ENCODE results near the gene PRR33.
A peak's percentile ranks its signal among the peaks of the same experiment; 100 is the strongest.
"Not testable (repeated sequence)": the region's sequence is repeated elsewhere in the genome, so short reads cannot be mapped to it uniquely, and the experiment has no call there.

The PRR33 gene

GRCh38 chr11:1889224-1889930 lies 2.3 kb downstream of the PRR33 start:
- DNase-seq (ENCODE audit: low spot score) = no peak

GRCh38 chr11:1888811-1889210 lies 2.9 kb downstream of the PRR33 start:
- DNase-seq (ENCODE audit: low spot score) = no peak

GRCh38 chr11:1888347-1888753 lies 3.3 kb downstream of the PRR33 start:
- DNase-seq (ENCODE audit: low spot score) = no peak

GRCh38 chr11:1887451-1888346 lies 4.0 kb downstream of the PRR33 start:
- DNase-seq (ENCODE audit: low spot score) = no peak

GRCh38 chr11:1886551-1886950 lies 5.1 kb downstream of the PRR33 start:
- not testable (repeated sequence) for DNase-seq (ENCODE audit: low spot score)

- DNase-seq (ENCODE audit: low spot score) = no peak
These were observed 7.4 kb downstream of the PRR33 start for GRCh38 chr11:1884303-1884700.

GRCh38 chr11:1883346-1884302 lies 8.1 kb downstream of the PRR33 start:
- no peak for DNase-seq (ENCODE audit: low spot score)

GRCh38 chr11:1882265-1883238 lies 9.1 kb downstream of the PRR33 start:
- DNase-seq (ENCODE audit: low spot score) = peak; percentile 91

- no peak for DNase-seq (ENCODE audit: low spot score)
These were observed 10.0 kb downstream of the PRR33 start for GRCh38 chr11:1881442-1882264.

- no peak for DNase-seq (ENCODE audit: low spot score)
These were observed 10.8 kb downstream of the PRR33 start for GRCh38 chr11:1880746-1881441.

- DNase-seq (ENCODE audit: low spot score) = no peak
These were observed 11.6 kb downstream of the PRR33 start for GRCh38 chr11:1879941-1880720.

- DNase-seq (ENCODE audit: low spot score) = no peak
These were observed 12.3 kb downstream of the PRR33 start for GRCh38 chr11:1879342-1879940.

GRCh38 chr11:1878137-1879031 lies 13.3 kb downstream of the PRR33 start:
- DNase-seq (ENCODE audit: low spot score) = no peak

- DNase-seq (ENCODE audit: low spot score) = no peak
These were observed 14.2 kb downstream of the PRR33 start for GRCh38 chr11:1877211-1878136.

GRCh38 chr11:1876361-1877063 lies 15.2 kb downstream of the PRR33 start:
- DNase-seq (ENCODE audit: low spot score) = peak; percentile 58

Data from hepatic stellate cell (primary cell).